B cell (primary cell): Measurements from ENCODE around the gene WARS2. TPM values are rescaled to one million over a fixed set of nuclear protein-coding genes. Genes with fewer than 3 reads are reported as not detected.

Experiments
- ATAC-seq: fragments of 200-7000 bp; cut with Tn5 transposase; one replicate; pipeline ENCODE4 v1.10.0; 2021; ENCODE audit warnings: low read depth, mild to moderate bottlenecking, moderate number of reproducible peaks, moderate library complexity
- CTCF ChIA-PET: fragments of 350-600 bp; sonication (Branson Sonifier 250); formaldehyde crosslinking; loops from one replicate; lab custom pipeline; 2021; ENCODE audit warnings: antibody characterized with exemption, inconsistent platforms; lab: Charles Lee
- POLR2A ChIA-PET: fragments of 350-600 bp; sonication (Branson Sonifier 250); formaldehyde crosslinking; loops from one replicate; lab custom pipeline; 2021; ENCODE audit warnings: antibody characterized with exemption; lab: Charles Lee
- DNase-seq: peaks from one replicate; pipeline ENCODE4 v3.0.0; 2013
- H2AFZ ChIP-seq: 2 replicates; pipeline ENCODE4 v1.6.1; 2012; ENCODE audit warnings: mild to moderate bottlenecking, low read depth, low read length; ENCODE audit not compliant: insufficient read depth, poor library complexity, severe bottlenecking
- H3K27ac ChIP-seq, 2 donors: 1 replicate in 1 of 2; 2 replicates in 1 of 2; pipeline ENCODE4 v1.5.1; 2012 to 2013; ENCODE audit warnings: low read length in 2 of 2, mild to moderate bottlenecking in 2 of 2, moderate library complexity in 1 of 2
- H3K27me3 ChIP-seq, 4 experiments: fragments of 200-600 bp in 1 of 4; sonication (generic) in 1 of 4; replicated peaks in 1 of 4; 1 replicate in 2 of 4; 2 replicates in 2 of 4; pipeline versions ENCODE4 v1.6.1 to v1.7.0; 2013 to 2016; ENCODE audit warnings: low read length in 3 of 4, mild to moderate bottlenecking in 2 of 4, mixed read lengths in 1 of 4, moderate library complexity in 1 of 4; ENCODE audit not compliant: insufficient read depth in 4 of 4, control insufficient read depth in 3 of 4; ENCODE audit errors: control extremely low read depth in 1 of 4
- H3K36me3 ChIP-seq, 2 experiments: replicated peaks in 1 of 2; 1 replicate in 1 of 2; 2 replicates in 1 of 2; pipeline versions ENCODE4 v1.6.1 to v1.7.1; 2013; ENCODE audit warnings: low read length in 1 of 2; ENCODE audit not compliant: insufficient read depth in 2 of 2, control insufficient read depth in 1 of 2; ENCODE audit errors: control extremely low read depth in 1 of 2, extremely low read depth in 1 of 2
- H3K4me1 ChIP-seq, 2 donors: fragments of 200-600 bp in 1 of 2; sonication (generic) in 1 of 2; 1 replicate in 1 of 2; 2 replicates in 1 of 2; pipeline versions ENCODE4 v1.5.1 to v1.6.1; 2013 to 2017; ENCODE audit warnings: low read length in 2 of 2; ENCODE audit not compliant: control insufficient read depth in 2 of 2, insufficient read depth in 2 of 2
- H3K4me2 ChIP-seq: replicated peaks from 2 replicates; pipeline ENCODE3; 2012; ENCODE audit warnings: mild to moderate bottlenecking, low read depth, low read length; ENCODE audit not compliant: poor library complexity, severe bottlenecking
- H3K4me3 ChIP-seq, 5 experiments: fragments of 200-600 bp in 1 of 5; sonication (generic) in 1 of 5; 1 replicate in 3 of 5; 2 replicates in 2 of 5; pipeline versions ENCODE4 v1.5.1 to v1.7.0; 2011 to 2016; ENCODE audit warnings: low read length in 4 of 5, mild to moderate bottlenecking in 4 of 5, low read depth in 2 of 5, control low read depth in 1 of 5, moderate library complexity in 1 of 5; ENCODE audit not compliant: insufficient read depth in 1 of 5; ENCODE audit errors: control extremely low read depth in 1 of 5, extremely low read depth in 1 of 5
- H3K79me2 ChIP-seq: fragments of 200-600 bp; sonication (generic); one replicate; pipeline ENCODE4 v1.6.0; 2016; ENCODE audit warnings: low read length; ENCODE audit not compliant: control insufficient read depth, insufficient read depth
- H3K9ac ChIP-seq: fragments of 200-600 bp; sonication (generic); 2 replicates; pipeline ENCODE4 v1.6.1; 2017; ENCODE audit warnings: mild to moderate bottlenecking, low read length, moderate library complexity
- H3K9me3 ChIP-seq, 3 donors: one replicate each; pipeline versions ENCODE4 v1.6.1 to v1.7.1; 2013; ENCODE audit warnings: low read length in 2 of 3; ENCODE audit not compliant: control insufficient read depth in 2 of 3, insufficient read depth in 1 of 3; ENCODE audit errors: control extremely low read depth in 1 of 3
- H4K20me1 ChIP-seq: 2 replicates; pipeline ENCODE4 v1.6.0; 2012; ENCODE audit warnings: mild to moderate bottlenecking, low read length; ENCODE audit not compliant: insufficient read depth, control insufficient read depth, poor library complexity, severe bottlenecking
- H3K27ac Mint-ChIP-seq: one replicate; pipeline ENCODE4 v1.8.0; 2021; ENCODE audit warnings: mixed read lengths
- H3K27me3 Mint-ChIP-seq: one replicate; pipeline ENCODE4 v1.8.0; 2021; ENCODE audit warnings: mixed read lengths
- H3K4me1 Mint-ChIP-seq: one replicate; pipeline ENCODE4 v1.8.0; 2021; ENCODE audit warnings: mixed read lengths
- H3K4me3 Mint-ChIP-seq: one replicate; pipeline ENCODE4 v1.8.0; 2021; ENCODE audit warnings: mixed read lengths
- H3K9me3 Mint-ChIP-seq: one replicate; pipeline ENCODE4 v1.8.0; 2022; ENCODE audit warnings: mixed read lengths; ENCODE audit not compliant: insufficient read depth
- CTCF ChIP-seq: fragments of 200-600 bp; IDR thresholded peaks from one replicate; pipeline ENCODE4 v1.8.0; 2022; ENCODE audit warnings: antibody characterized with exemption, mild to moderate bottlenecking
- EZH2 ChIP-seq: IDR thresholded peaks from 2 replicates; pipeline ENCODE4 v1.6.1; 2012; ENCODE audit warnings: borderline replicate concordance, low read depth, mild to moderate bottlenecking, moderate library complexity, low read length; ENCODE audit not compliant: insufficient read depth, poor library complexity, severe bottlenecking
- WGBS: methylation state at CpG from one replicate; pipeline ENCODE4 v1.1.5; 2013; ENCODE audit warnings: missing lambda C conversion rate; ENCODE audit not compliant: insufficient coverage; 5-methylcytosine and 5-hydroxymethylcytosine counted together
- intact Hi-C: fragments of 100-400 bp; cut with micrococcal nuclease; formaldehyde crosslinking; loops from one replicate; pipeline ENCODE4 v1.10.0; 2022
- polyA plus RNA-seq: library from polyadenylated mRNA; depleted of rRNA; stranded (reverse); fragments of >200 nt; gene quantifications from 2 replicates; pipeline ENCODE4 v1.2.3, GENCODE V29; 2012
- total RNA-seq, 2 donors: library from RNA; stranded (reverse); fragments of 120-200 nt in 1 of 2; gene quantifications; 1 replicate in 1 of 2; 2 replicates in 1 of 2; pipeline versions ENCODE4 v1.2.3 to v1.2.4, GENCODE V29; 2013 to 2022

WARS2 gene
- total and polyA plus RNA-seq, 2 donors (not counting 1 experiment from before 2014, with no cell fraction given): 4.2 to 14.3 TPM

- ATAC-seq (no peak), DNase-seq (no peak)
- Histone ChIP-seq H3K4me3 (no peak overlapping the region), H3K4me2 (no peak overlapping the region), H3K36me3 (peaks cover under 1 to 4% of the 10 kb centered on the region in 2 experiments), H3K9me3 (no peaks in the 10 kb centered on the region), H4K20me1 (no peaks in the 10 kb centered on the region), H3K9ac (no peak overlapping the region), H3K27me3 (no peaks in the 10 kb centered on the region), H3K27ac (no peak overlapping the region), H3K4me1 (no peaks in the 10 kb centered on the region), H2AFZ (no peak overlapping the region), H3K79me2 (no peaks in the 10 kb centered on the region)
- no CpG with 5 or more reads among the region's 1 CpG for WGBS
- ChIA-PET CTCF (no interaction called here), POLR2A (interaction anchor here (0.7 kb wide), 1 partner anchor 9 kb away, joined by 3 read pairs; no protein-coding TSS in a partner anchor)
- Mint-ChIP-seq H3K4me3 (no peak overlapping the region), H3K27me3 (no peaks in the 10 kb centered on the region), H3K27ac (no peak overlapping the region), H3K4me1 (peaks cover 5% of the 10 kb centered on the region), H3K9me3 (no peaks in the 10 kb centered on the region)
- TF ChIP-seq EZH2 (no peak), CTCF (no peak)
- intact Hi-C loops: no loop called here
These were observed 9.7 kb upstream of the WARS2 start for GRCh38 chr1:119150150-119150549.

- H3K27me3 Mint-ChIP-seq: no peaks in the 10 kb centered on the region
These were observed 7.2 kb upstream of the WARS2 start for GRCh38 chr1:119147661-119148090.

More at GRCh38 chr1:119147661-119148090, 7.2 kb upstream of the WARS2 start:
- Histone ChIP-seq H3K27ac (no peak overlapping the region), H3K4me3 (no peak overlapping the region), H3K27me3 (no peaks in the 10 kb centered on the region), H3K9ac (no peak overlapping the region), H3K36me3 (peaks cover 0 to 4% of the 10 kb centered on the region in 2 experiments), H3K4me1 (no peaks in the 10 kb centered on the region), H3K9me3 (no peaks in the 10 kb centered on the region), H4K20me1 (no peaks in the 10 kb centered on the region), H3K4me2 (no peak overlapping the region), H2AFZ (no peak overlapping the region), H3K79me2 (peaks cover 1% of the 10 kb centered on the region)
- no peaks in the 10 kb centered on the region for H3K9me3 Mint-ChIP-seq
- peaks cover 4% of the 10 kb centered on the region for H3K4me1 Mint-ChIP-seq
- ATAC-seq: no peak
- ChIA-PET POLR2A (no interaction called here), CTCF (no interaction called here)
- TF ChIP-seq CTCF: no peak
- no peak for TF ChIP-seq EZH2
- no CpG with 5 or more reads among the region's 4 CpGs for WGBS
- DNase-seq: no peak
- intact Hi-C loops: no loop called here
- no peak overlapping the region for H3K27ac Mint-ChIP-seq
- no peak overlapping the region for H3K4me3 Mint-ChIP-seq
